COLO668 (cell line): ENCODE results near the gene RGS7.

Experiments used
- DNase-seq: peaks from one replicate; lab custom pipeline; 2025; ENCODE audit not compliant: unreplicated experiment; lab: John Stamatoyannopoulos, UW

The RGS7 gene

DNA sequence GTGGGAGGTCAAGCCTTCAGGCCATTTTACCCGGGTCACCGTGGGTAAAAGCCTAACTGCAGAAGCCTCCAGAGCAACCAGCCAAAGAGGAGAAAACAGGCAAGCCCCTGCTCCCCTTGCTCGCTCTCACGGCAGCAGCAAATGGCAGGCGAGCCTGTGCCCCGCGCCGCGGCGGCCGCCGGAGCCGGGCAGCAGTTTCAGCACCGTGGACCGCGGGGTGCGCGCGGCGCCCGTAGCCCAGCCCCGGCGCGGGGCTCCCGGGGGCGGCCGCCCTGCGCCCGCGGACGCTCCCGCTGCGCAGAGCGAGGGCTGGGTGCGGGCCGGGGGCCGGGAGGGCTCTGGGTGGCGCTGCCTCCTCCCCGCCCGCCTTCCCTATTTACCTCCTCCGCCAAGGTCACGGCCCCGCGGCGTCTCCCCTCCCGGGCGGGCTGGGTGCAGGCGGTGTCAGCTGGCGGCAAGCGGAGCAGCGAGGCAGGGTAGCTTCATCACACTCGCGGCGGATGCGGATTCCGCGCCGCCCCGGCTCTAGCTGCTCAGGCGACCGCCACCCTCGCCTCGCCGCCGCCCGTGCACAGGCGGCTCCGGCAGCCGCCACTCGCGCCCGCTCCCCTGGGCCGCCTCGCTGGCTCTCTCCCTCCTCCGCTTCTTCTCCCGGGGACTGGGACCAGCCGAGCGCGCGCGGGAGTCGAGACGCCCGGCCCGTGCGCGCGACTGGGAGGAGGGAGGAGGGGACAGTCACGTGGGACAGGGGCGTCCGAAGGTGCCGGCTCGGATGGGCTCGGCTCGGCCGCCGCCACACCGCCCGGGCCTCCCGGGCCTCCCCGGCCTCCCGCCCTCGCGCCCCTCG, at the start of gene RGS7:
Gene RGS7 (minus strand): TSS at position 687 of the 847 bp plus-strand sequence.
- DNase-seq: peak; percentile 95

DNA sequence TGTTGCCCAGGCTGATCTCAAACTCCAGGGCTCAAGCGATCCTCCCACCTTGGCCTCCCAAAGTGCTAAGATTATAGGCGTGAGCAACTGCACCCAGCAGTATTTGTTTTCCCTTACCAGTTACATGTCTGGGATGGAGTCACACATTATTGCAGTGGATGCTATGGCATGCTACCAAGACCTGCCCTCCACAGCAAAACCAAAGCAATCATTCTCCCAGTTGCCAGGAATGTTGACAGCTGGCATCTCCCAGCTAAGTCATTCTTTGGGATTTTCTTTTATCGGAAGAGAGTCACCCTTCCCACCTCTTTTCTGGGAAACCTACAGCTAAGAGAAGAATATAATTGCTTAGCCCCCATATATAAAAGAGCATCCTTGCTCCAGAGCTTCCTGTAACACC, 49.4 kb upstream of the RGS7 start:
- DNase-seq: no peak

GRCh38 chr1:241401156-241401555, 44.2 kb upstream of the RGS7 start:
- DNase-seq: no peak

- no peak for DNase-seq
Observed at GRCh38 chr1:241396747-241397681, 40.0 kb upstream of the RGS7 start.

GRCh38 chr1:241391926-241392710, 35.1 kb upstream of the RGS7 start:
- peak; percentile 38 for DNase-seq

DNA sequence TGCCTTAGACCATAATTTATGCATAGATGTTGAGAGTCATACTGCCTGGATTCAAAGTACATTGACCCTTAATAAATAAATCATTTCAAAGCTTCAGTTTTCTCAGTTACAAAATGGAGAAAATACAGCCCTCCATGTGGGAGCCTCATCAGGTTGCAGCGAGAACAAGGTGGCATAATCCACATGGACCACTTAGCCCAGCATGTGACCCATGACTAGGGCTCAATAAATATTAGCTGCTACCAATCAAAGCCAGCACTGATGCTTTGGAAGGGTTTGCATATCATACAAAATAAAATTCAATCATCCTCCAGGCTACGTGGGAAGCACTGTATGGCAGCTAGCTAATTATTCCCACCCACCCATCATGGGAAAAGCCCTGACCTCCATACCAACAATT, 33.5 kb upstream of the RGS7 start:
- no peak for DNase-seq

- no peak for DNase-seq
Observed at GRCh38 chr1:241389400-241389799, 32.4 kb upstream of the RGS7 start.

DNA sequence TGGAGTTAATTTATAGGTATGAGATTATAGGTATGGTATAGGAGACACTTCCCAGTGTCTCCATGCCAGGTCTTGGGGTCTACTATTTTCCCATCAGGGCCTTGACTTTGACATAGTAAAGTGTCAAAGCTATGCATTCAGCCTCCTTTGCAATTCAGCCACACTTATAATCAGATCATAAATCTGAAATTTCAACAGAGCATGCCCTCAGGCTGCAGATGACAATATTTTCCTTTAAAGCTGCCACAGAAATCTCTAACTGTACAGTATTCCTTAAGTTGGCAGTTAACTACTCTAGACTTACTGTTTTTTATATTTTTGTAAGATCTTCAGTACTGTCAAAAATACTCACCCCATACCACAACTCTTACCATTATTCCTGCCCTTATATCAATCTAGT, 30.2 kb upstream of the RGS7 start:
- no peak for DNase-seq

- no peak for DNase-seq
Observed at GRCh38 chr1:241376701-241377100, 19.7 kb upstream of the RGS7 start.

GRCh38 chr1:241375886-241376285, 18.9 kb upstream of the RGS7 start:
- DNase-seq: no peak

DNA sequence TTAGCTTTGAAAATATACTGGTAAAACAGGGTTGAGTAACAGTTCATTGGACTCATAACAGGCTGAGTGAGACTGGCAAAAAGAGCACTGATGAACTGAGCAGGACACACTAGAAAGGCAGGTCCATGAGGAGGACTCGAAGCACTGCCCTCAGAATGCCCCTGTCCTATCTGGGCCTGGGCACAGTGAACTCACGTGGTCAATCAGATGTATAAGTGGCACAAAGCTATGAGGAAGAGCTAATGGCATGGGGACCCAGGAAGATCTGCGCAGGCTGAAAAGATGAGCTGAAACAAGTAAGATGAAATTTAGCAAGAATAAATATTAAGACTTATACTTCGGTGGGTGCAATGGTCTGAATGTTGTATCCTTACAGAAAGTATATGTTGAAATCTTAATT, 9.2 kb upstream of the RGS7 start:
- no peak for DNase-seq

DNA sequence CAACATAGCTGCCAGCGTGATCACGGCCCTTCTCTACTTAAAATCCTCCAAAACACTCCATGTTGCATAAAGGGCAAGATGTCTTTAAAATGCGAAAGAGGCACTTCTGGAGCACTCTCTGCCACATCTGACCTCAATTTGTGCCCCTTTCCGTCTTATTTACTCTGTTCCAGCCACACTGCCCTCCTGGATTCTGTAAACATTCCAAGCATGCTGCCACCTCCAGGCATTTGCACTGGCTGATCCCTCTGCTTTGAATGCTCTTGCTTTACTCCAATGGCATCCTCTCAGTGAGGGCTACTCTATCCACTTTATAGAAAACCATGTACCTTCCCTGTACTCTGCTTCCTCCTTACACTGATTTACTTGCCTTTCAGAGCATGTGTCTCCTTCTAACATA, 5.3 kb upstream of the RGS7 start:
- DNase-seq: no peak

GRCh38 chr1:241357366-241358340, 648 bp upstream of the RGS7 start:
- no peak for DNase-seq

- DNase-seq: peak; percentile 69
Observed at GRCh38 chr1:241356187-241356518, 852 bp downstream of the RGS7 start.

DNA sequence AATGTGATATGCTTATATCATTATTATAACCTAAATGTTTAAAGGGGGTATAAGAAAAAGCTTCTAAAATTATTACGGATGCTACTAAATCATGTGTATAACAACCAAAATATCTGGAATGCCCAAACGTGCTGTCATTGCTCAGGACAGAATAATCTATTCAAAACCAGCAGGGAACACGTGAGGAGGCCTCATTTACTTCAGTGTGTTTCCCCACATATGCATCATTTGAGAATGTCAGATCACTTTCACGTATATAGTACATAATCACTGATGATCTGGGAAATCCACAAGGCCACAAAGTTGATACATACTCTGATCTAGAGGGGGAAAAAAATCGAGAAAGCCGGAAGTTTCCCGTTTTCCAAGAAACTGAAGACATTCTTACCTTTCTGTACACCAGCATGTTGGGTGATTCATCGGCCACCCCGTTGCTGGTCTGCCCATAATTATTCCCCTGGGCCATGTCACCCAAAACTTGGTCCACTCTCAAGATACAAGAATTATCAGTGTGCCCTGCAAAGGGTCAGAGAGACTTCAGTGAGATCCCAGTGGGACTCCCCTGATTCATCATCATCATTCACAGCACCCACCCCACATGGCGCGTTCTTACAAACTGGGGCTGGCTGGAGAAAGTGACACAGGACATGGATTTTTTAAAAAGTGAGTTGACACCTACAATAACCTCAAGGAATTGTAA, 1.5 kb downstream of the RGS7 start:
- peak; percentile 28 for DNase-seq

DNA sequence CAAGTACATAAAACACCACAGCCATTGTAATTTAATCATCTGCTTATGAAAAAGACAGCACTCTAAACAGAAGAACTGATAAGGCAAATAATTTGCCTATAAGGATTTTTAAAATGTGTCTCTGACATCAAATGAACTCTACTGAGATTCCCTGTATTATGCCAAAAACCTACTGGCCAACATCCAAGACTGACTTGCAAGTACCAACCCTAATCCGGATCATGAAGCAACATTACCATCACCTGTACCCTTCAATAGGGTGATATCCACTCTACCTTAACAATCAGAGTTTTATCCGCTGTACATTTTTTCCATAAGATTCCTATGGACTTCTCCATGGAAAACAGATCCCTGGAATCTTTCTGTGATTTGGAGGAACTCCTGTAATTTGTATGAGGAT, 4.6 kb downstream of the RGS7 start:
- DNase-seq: no peak

- no peak for DNase-seq
Observed at GRCh38 chr1:241351841-241352240, 5.2 kb downstream of the RGS7 start.

GRCh38 chr1:241343956-241344355, 13.0 kb downstream of the RGS7 start:
- DNase-seq: no peak

- DNase-seq: no peak
Observed at GRCh38 chr1:241336335-241336734, 20.7 kb downstream of the RGS7 start.

GRCh38 chr1:241332987-241333386, 24.0 kb downstream of the RGS7 start:
- no peak for DNase-seq
